Islet precursor cell (in vitro differentiated cells): Measurements from ENCODE around the gene PTPN22.

Source experiments
- DNase-seq: peaks from one replicate; pipeline ENCODE4 v3.0.0-alpha.2; 2018

Gene PTPN22

GRCh38 chr1:113871597-113872113 lies at the start of gene PTPN22:
TSS of gene PTPN22 (minus strand) at chr1:113871712.
- no peak for DNase-seq

DNA sequence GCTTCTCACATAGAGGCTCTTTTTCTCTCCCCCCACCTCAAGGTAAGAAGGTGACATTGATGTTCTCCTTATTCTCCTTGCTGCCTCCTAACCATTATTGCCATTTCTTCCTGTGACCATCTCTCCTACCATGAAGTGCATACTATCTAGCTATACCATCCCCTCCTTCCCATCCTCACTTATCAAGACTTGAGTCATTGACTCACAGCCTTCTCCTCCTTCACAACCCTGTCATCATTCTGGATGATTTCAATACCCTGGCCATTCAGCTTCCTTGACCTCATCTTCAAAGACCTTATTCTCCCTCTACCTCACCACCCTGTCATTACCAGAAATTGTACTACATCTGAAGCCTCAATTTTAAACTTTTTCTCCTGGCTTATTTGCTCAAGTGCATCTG lies 46.7 kb upstream of the PTPN22 start:
- no peak for DNase-seq

- no peak for DNase-seq
These were observed 46.0 kb upstream of the PTPN22 start for GRCh38 chr1:113917400-113918082.

- no peak for DNase-seq
These were observed 45.5 kb upstream of the PTPN22 start for GRCh38 chr1:113916974-113917373.

- DNase-seq, result no peak
These were observed 42.6 kb upstream of the PTPN22 start for GRCh38 chr1:113913887-113914664.

- no peak for DNase-seq
These were observed 41.8 kb upstream of the PTPN22 start for GRCh38 chr1:113913312-113913668.

DNA sequence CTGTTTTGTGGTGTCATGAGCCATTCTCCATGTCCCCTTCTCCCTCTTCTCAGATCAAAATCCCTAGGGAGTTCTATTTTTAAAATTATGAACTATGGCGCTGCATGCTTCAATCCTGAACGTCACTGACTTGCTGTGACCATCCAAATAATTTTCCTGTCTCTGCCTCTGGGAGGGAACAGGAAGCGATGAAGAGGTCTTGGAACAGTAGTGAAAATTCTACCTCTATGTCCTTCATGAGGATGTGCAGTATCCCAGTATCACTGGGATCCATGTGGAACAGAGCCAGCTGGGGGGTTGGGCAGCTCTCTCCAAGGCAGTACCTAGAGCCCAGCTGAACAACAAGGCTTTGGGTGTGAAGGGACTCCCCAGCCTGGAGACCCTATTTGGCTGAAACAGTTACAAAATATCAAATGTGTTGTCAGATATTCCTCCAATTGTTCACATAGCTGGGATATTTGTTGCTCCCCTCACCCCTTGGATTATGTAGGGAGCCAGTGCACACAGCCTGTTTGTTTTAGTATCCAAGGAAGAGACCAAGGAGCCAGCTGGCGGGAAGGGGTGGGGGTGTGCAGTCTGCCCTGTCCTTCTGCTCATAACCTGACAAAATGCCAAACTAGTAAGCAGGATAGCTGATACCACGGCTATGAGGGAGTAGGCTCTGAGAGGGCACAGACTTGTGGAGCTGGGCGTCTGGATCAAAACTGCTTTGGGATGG lies 41.2 kb upstream of the PTPN22 start:
- no peak for DNase-seq

- DNase-seq, result peak; percentile 76
These were observed 33.9 kb upstream of the PTPN22 start for GRCh38 chr1:113905435-113905861.

- DNase-seq, result peak; percentile 100
These were observed 33.3 kb upstream of the PTPN22 start, which contains the start of the genes AP4B1 and DCLRE1B for GRCh38 chr1:113904674-113905434. TSS of gene AP4B1 (minus strand) at chr1:113904799. CDS start at chr1:113904717, 82 bp downstream. TSS of gene DCLRE1B (plus strand) at chr1:113905326. CDS start at chr1:113905587, 261 bp downstream.

- no peak for DNase-seq
These were observed 32.8 kb upstream of the PTPN22 start for GRCh38 chr1:113904293-113904673.

DNA sequence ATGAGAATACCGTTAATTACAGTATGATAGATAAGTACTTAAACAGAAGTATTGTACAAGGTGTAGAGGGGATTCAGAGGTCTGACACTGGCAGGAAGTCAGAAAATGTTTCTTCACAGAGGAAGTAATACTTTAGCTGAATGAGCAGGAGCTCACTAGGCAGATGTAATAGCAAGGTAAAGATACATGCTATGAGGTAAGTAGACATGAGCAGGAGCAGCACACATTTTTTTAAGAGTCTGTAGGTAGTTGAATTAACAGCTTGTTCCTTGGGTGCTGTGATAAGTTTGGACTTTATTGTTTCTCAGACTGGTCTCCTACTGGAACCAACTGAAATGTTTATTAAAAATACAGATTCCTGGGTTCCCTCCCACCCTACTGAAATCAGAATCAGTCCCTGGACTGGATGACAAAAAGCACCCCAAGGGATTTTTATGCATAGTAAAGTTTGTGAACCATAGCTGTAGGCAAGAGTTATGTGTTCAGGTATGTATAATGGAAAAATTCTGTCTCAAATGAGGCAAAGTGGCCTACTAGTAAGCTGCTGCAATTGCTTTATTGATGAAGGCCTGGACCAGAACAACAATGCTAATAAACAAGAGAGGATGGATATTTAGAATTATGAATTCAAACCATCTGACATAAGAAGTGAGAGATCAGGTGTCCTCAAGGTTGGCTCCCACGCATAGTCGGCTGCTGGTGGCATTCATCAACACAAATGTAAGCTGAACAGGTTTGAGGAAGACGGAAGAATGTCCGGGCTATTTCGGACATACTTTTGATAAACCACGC lies 32.2 kb upstream of the PTPN22 start:
- DNase-seq, result no peak

GRCh38 chr1:113901191-113901590 lies 29.7 kb upstream of the PTPN22 start:
- DNase-seq, result no peak

DNA sequence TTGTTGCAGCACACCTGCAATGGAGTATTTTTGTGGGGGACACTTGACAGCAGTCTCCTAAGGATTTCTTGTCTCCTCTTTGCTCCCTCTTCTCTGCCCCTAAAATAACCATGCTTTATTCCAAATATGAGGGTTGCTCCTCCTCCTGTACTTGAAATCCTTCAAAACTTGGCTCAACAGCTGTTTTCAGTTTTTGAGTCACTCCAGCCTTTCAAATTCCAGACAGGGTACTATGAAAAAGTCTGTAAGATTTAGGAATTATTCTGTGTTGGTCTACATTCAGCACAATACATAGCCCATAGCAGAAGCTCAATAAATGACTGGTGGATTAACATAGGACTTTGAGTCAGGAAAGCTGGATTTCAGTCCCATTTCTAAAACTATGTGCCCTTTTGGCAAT lies 27.6 kb upstream of the PTPN22 start:
- no peak for DNase-seq

GRCh38 chr1:113898241-113898814 lies 26.8 kb upstream of the PTPN22 start:
- no peak for DNase-seq

DNA sequence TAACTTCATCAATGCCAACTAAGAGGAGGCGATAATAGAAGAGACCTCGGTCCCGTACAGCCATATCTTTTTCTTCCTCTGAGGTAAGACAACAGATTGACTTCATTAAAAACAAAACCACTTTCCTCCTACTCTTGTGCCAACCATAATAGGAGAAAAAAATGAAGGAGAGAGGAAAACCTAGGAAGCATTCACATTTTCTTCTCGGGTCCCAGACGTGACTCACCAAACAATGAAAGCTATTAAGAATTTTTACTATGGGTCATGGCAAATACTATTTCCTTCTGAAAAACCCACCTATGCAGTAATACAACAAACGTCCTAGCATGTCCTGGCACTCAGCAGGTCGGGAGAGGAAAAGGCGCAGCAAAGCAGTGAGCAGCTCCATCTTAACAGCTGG lies 24.4 kb upstream of the PTPN22 start:
- DNase-seq, result no peak

DNA sequence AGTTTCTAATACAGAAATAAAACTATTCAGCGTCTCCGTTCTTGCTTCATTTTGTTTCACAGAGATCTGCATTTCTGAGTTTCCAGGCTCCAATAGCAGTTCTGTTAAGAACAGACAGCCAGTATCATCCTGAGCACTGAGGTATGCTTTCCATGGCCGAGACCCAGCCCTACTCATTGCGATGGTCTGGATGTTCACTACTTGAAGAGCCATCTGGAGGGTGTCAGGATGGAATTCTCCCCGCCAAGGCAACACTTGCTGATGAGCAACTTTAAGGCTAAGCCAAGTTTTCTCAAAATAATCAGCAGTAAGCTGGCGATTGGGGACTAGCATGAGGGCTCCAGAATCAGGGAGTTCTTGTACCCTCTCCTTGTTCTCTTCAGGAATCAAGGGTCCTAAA lies 23.6 kb upstream of the PTPN22 start:
- no peak for DNase-seq

- DNase-seq, result no peak
These were observed 21.8 kb upstream of the PTPN22 start for GRCh38 chr1:113893267-113893666.

- no peak for DNase-seq
These were observed 20.2 kb upstream of the PTPN22 start for GRCh38 chr1:113891631-113892220.

- DNase-seq, result no peak
These were observed 19.3 kb upstream of the PTPN22 start for GRCh38 chr1:113890816-113891215.

- DNase-seq, result no peak
These were observed 16.1 kb upstream of the PTPN22 start, which contains the start of gene BCL2L15 for GRCh38 chr1:113887402-113888175. TSS of gene BCL2L15 (minus strand) at chr1:113887581. CDS start at chr1:113887375, 206 bp downstream.
